Adipocyte (in vitro differentiated cells): ENCODE measurements around the gene HOXA11.
A peak's percentile ranks its signal among the peaks of the same experiment; 100 is the strongest.

Experiments
- DNase-seq: peaks from one replicate; pipeline ENCODE4 v3.0.0-alpha.2; 2015; ENCODE audit warnings: low read depth
- H3K27me3 ChIP-seq: replicated peaks from 2 replicates; pipeline ENCODE4 v1.7.0; 2013; ENCODE audit warnings: mild to moderate bottlenecking, low read length, moderate library complexity; ENCODE audit not compliant: control insufficient read depth, insufficient read depth
- H3K36me3 ChIP-seq: 2 replicates; pipeline ENCODE4 v1.7.0; 2013; ENCODE audit warnings: low read length, mild to moderate bottlenecking, moderate library complexity; ENCODE audit not compliant: control insufficient read depth, insufficient read depth, severe bottlenecking
- H3K4me1 ChIP-seq: 2 replicates; pipeline ENCODE4 v1.7.0; 2013; ENCODE audit warnings: mild to moderate bottlenecking, low read length, moderate library complexity; ENCODE audit not compliant: control insufficient read depth, insufficient read depth
- H3K4me3 ChIP-seq: 2 replicates; pipeline ENCODE4 v1.7.0; 2013; ENCODE audit warnings: mild to moderate bottlenecking, low read length, moderate library complexity
- H3K9ac ChIP-seq: 2 replicates; pipeline ENCODE4 v1.7.0; 2013; ENCODE audit warnings: mild to moderate bottlenecking, low read length, moderate library complexity
- H3K9me3 ChIP-seq: 2 replicates; pipeline ENCODE4 v1.7.0; 2013; ENCODE audit warnings: mild to moderate bottlenecking, low read length, moderate library complexity; ENCODE audit not compliant: control insufficient read depth

HOXA11 gene

DNA sequence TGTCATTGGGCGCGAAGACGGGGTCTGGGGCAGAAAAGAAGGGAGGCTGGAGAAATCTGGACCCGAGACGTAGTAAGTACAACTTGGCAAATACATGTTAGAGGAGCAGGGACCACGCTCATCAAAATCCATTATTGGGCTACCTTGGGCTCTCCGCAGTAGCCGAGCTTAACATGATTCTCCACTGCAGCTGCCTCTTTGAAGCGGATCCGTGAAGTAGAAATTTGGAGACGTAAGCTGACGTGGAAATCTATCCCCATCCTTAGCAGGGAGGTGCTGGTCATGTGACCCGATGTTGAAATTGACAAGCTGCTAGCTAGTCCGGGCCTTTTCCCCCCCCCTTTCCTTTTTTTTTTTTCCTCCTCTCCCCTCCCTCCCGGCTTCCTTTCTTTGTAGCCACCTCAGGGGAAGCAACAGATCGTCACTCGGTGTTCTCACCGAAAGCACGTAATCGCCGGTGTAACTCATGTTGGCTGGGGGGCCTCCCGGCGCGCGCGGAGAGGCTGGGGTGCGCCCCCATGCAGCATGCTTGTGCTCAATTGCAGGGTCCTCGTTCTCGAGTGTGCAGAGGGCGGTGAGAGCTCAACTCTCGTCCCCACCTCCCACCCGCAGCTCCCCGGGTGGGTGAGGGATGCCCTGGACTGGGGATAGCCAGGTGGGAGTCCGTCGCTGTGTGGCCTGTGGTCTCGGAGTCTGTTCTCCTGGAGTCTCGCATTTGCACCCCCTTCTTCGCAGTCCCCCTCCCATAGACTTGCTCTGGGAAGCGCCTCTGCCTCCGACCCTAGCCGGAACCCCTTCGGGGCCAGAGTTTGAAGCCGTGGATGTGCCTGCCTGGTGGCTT lies at the start of gene HOXA11:
TSS of gene HOXA11 (minus strand) at position 220 of the 841 bp plus-strand sequence. CDS start at position 132, 88 bp downstream.
- no peak for DNase-seq
- Histone ChIP-seq H3K9ac (peak within 1 kb of the TSS; percentile 93), H3K4me3 (peak within 1 kb of the TSS; percentile 89), H3K27me3 (no peaks in the 10 kb centered on the region), H3K36me3 (no peaks in the 10 kb centered on the region), H3K9me3 (no peaks in the 10 kb centered on the region), H3K4me1 (peaks cover 35% of the 10 kb centered on the region)

DNA sequence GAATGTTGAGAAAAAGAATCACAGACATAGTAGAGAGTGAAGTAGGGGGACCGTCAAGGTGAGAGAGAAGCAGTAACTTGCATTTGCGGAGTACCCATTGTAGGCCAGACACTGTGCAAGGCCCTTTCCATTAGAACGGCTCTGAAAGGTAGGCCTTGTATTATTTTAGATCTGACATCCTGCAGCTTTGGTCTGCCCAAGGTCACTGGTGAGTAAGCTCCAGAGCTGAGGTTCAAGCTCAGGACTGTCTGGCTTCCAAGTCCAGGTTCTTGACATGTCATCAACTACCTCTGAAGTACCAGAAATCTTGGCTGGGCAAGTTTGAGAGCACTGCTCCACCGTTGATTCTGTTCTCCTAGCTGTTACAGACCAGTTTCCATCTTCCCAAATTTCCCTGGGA lies 44.4 kb upstream of the HOXA11 start:
- no peak overlapping the region for H3K9ac ChIP-seq
- H3K36me3 ChIP-seq = no peaks in the 10 kb centered on the region
- DNase-seq = no peak
- H3K4me1 ChIP-seq = no peaks in the 10 kb centered on the region
- H3K27me3 ChIP-seq = peaks cover 26% of the 10 kb centered on the region
- no peaks in the 10 kb centered on the region for H3K9me3 ChIP-seq
- H3K4me3 ChIP-seq = no peak overlapping the region

DNA sequence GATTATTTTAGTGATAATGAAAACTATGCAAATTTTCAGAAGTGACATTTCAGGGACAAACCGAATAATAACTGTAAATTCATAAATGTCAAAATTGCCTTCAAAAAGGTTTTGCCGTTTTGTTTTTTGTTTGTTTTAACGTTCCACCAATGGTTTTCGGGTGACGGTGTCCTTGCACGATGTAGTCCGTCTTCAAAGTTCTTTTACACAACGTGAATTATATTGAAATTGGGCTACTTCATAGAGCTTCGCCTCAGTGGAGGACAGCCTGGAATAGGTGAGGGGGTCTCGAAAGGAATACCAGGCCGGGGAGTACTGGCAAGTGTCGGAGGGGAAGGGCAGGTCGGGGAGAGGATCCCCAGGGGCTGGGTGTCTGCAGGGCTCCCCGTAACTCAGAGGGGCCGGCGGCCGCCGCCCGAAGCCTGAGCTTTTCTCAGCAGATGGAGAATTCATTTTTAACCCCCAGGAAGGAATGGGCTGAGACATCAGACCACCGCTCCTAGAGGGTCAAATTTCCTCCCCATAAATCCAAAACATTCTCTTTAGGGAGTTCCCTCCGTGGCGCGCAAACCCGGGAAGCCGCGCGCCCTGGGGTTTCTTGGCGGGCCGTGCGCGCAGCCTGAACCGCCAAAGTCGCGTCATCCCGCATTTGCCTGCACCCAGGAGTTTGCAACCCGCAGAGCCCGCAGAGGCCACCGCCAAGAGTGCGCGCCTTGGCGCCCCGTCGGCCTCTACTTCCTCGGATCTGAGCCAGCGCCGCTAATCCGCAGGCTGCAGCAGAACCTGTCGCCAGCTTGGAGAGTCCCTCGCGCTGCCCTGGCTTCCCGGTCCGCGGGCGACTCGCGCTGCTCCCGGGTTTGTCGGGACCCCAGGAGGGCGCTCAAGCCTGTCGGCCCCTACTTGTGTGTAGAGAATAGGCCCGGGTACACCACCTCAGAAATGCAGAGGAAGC lies 40.2 kb upstream of the HOXA11 start:
- no peak overlapping the region for H3K4me3 ChIP-seq
- no peaks in the 10 kb centered on the region for H3K4me1 ChIP-seq
- DNase-seq = no peak
- H3K9ac ChIP-seq = no peak overlapping the region
- H3K36me3 ChIP-seq = no peaks in the 10 kb centered on the region
- H3K9me3 ChIP-seq = peaks cover 6% of the 10 kb centered on the region
- H3K27me3 ChIP-seq = peaks cover 64% of the 10 kb centered on the region

DNA sequence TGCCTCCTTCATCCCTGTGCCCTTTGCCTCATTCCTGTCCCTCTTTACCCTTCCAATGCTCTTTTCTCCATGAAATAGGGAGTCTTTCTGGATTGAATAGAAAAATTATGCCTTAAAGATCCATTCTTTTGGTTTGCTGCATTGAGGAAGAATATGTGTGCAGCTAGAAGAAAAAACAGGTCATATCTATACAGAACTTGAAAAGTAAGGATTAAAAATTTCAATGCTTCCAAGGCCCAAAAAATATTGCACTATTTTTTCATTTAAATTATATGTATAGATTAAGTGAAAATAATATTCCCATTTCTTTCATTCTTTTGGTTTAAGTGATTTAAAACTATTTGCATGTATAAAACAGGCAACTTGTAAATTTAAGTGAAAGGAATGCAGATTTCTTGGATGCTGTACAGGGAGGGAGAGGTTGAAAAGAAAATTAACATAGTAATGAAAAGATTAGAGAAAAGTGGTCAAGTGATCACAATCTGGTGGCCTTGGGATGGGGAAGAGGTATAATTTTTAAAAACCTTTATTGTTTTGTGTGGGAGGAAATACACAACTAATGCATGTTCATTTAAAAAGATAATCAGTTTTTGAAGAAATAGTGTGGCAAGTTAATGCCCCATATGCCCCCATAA lies 39.0 kb upstream of the HOXA11 start:
- Histone ChIP-seq H3K9me3 (peaks cover 6% of the 10 kb centered on the region), H3K4me3 (no peak overlapping the region), H3K36me3 (no peaks in the 10 kb centered on the region), H3K9ac (no peak overlapping the region), H3K4me1 (no peaks in the 10 kb centered on the region), H3K27me3 (peaks cover 72% of the 10 kb centered on the region)
- no peak for DNase-seq

DNA sequence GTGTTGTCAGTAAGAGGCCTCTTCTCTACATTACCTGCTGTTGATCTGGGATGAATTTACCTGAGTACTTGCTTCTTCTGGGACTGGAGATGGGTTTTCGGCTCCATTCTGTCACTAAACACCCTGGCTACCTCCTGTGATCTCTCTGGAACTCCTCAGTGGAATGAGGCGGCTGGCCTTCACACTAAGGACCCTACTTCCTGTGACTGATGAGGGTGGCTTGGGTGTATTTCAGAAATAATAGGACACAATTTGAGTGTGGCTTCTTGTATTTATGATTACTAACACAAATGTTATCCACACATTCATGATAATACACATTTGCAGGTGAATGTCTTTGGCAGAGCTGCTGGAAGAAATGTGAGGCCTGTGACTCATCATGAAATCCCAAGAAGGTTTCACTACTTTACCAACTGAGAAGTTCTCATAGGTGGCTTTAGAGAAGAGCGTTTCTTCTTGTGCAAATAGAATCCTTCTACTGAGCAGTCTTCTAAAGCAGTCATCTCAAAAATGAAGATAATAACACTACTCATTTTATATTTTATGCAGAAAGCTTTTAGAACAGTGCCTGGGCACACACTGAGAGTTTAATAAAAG lies 36.3 kb upstream of the HOXA11 start:
- H3K9ac ChIP-seq = no peak overlapping the region
- H3K36me3 ChIP-seq = no peaks in the 10 kb centered on the region
- peaks cover 6% of the 10 kb centered on the region for H3K9me3 ChIP-seq
- H3K4me3 ChIP-seq = no peak overlapping the region
- H3K27me3 ChIP-seq = peaks cover 70% of the 10 kb centered on the region
- no peaks in the 10 kb centered on the region for H3K4me1 ChIP-seq
- DNase-seq = no peak

DNA sequence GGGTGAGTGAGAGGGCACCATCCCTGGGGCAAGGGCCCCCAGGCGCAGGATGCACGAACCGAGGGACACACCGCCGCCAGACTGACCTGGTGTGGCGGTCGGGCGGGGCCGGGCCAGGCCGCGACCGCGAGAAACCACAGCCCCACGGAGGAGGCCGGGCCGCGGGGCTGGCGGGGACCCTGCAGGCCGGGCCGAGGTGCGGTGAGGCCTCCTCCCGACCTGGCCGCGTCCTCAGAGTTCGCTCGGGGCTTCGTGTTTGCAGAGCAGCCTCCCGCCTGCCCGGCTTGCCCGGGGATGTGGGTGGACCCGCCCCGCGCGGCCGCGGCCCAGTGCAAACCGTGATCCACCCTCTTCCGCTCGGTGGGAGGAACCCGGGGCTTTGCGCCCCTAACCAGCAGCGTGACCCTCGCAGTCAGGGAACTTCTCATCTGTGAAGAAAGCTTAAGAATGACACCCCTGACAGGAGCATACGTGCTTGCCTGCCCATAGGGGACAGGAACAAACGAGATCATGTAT lies 35.5 kb upstream of the HOXA11 start:
- H3K4me1 ChIP-seq = no peaks in the 10 kb centered on the region
- H3K9me3 ChIP-seq = peaks cover 6% of the 10 kb centered on the region
- no peak overlapping the region for H3K4me3 ChIP-seq
- H3K9ac ChIP-seq = no peak overlapping the region
- H3K27me3 ChIP-seq = peaks cover 70% of the 10 kb centered on the region
- H3K36me3 ChIP-seq = no peaks in the 10 kb centered on the region
- DNase-seq = no peak

DNA sequence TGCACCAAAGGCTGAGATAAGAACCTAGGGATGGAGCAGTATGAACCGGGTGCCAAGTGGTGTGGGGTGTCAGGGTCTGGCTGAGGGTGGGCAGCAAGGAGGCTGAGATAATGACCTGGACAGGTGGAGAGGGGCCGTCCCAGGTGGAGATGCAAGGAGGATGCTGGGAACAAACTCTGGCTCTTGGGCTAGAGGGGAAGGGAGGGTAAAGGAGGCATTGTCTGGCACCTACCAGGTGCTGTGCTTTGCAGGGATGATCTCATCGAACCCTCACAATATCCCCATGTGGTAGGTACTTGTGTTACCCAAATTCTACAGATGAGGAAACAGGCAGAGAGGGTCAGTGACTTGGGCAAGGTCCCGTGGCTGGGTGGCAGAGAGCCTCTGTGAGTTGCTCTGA lies 34.8 kb upstream of the HOXA11 start:
- peaks cover 67% of the 10 kb centered on the region for H3K27me3 ChIP-seq
- no peaks in the 10 kb centered on the region for H3K4me1 ChIP-seq
- H3K4me3 ChIP-seq = no peak overlapping the region
- H3K36me3 ChIP-seq = no peaks in the 10 kb centered on the region
- no peak overlapping the region for H3K9ac ChIP-seq
- no peak for DNase-seq
- peaks cover 6% of the 10 kb centered on the region for H3K9me3 ChIP-seq

DNA sequence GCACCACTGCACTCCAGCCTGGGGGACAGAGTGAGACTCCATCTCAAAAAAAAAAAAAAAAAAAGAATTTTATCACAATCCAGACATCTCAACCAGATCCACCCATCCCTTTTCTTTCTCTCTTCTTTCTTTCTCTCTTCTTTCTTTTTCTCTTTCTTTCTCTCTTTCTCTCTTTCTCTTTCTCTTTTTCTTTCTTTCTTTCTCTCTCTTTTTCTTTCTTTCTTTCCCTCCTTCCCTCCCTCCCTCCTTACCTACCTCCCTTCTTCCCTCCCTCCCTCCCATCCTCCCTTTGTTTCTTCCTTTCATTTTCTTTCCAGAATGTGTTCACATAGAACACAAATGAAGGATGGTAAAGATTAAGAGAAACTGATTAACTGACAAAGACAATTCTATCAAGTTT lies 32.9 kb upstream of the HOXA11 start:
- Histone ChIP-seq H3K36me3 (no peaks in the 10 kb centered on the region), H3K27me3 (peaks cover 60% of the 10 kb centered on the region), H3K9ac (no peak overlapping the region), H3K9me3 (peaks cover 6% of the 10 kb centered on the region), H3K4me3 (no peak overlapping the region), H3K4me1 (no peaks in the 10 kb centered on the region)
- DNase-seq = no peak

DNA sequence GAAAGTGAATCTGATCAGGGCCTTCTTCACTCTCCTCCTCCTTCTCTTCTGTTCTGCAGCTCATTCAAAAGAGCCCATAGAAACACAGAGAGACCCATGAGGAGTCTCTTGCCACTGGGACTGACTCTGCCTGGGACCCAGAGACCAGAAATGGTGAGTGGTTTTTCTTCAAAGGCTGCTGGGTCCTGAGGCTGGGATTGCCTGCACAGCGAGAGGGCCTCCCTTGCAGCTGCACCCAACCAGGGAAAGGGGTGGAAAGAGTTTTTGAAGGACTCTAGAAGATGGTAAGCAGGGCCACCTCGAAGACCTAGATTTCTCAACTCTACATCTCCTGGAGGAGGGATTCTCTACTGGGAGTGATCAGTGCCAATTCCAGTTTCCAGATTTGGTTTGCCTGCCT lies 30.3 kb upstream of the HOXA11 start:
- no peak for DNase-seq
- Histone ChIP-seq H3K27me3 (peaks cover 64% of the 10 kb centered on the region), H3K4me3 (no peak overlapping the region), H3K36me3 (no peaks in the 10 kb centered on the region), H3K4me1 (peaks cover 8% of the 10 kb centered on the region), H3K9ac (no peak overlapping the region), H3K9me3 (no peaks in the 10 kb centered on the region)

DNA sequence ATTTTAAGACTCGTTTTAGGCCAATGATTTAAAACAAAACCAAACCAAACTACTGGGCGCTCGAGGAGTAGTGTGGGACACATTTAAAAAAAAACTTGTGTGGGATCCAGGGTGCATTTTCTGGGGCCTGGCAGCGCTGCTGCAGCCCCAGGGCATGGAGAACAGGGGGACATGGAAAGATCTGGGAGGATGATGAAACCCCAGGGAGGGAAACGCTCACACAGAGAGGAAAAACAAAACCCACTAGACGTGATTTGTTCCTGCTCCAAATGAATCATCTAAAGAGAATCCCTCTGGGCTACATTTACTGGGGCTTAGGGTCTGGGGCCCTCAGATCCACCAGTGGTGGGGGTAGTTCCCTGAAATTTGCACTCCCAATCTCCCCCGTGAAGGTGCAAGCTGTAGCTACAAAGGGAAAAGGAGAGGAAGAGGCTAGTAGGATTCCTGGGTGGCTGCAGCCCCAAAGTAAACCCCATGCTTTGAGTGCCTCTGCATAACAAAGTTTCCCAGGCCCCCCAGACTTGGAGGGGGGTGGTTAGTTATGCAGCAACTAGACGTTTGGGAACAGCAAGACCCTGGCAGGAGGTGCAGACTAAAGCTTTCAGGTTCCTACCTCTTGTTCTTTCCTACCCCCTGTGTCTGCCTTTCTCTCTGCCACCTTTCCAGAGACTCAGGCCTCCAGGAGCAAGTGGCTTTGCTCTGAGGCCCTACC lies 29.4 kb upstream of the HOXA11 start:
- no peaks in the 10 kb centered on the region for H3K36me3 ChIP-seq
- H3K9me3 ChIP-seq = no peaks in the 10 kb centered on the region
- H3K27me3 ChIP-seq = peaks cover 55% of the 10 kb centered on the region
- peaks cover 8% of the 10 kb centered on the region for H3K4me1 ChIP-seq
- no peak for DNase-seq
- H3K9ac ChIP-seq = no peak overlapping the region
- no peak overlapping the region for H3K4me3 ChIP-seq
